ENCODE measurements around the gene OR52N2.

Gene OR52N2

DNA sequence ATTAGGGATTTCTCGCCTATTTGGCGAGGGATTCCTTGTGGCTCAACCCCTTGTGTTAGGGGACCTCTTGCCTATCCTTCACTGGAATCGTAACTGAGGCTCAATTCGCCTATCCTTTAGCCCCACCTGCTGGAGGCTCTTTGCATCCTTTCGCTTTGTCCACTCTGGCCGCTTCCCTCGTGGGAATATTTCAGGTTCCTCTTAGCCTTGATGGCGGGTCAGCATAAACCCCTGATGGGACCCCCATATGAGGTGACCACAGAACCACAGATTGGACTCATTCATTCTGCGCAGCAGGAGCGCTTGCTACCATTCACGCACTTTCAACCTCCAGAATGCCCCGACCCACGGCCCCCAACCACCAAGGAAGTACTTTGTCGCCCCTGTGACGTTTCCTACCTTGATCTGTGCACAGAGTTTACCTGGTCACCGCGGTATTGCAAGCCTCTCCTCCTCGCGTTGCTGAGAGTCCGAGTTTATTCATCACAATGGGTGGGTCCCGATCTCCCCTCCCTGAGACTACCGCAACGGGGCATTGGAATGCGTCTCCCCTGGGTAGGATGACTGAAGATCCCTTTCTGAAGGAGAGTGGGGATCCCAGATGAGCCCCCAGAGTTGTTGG, at the start of gene OR52N2:
TSS of gene OR52N2 (plus strand) at position 425 of the 622 bp plus-strand sequence. CDS start 11,412 bp downstream, outside the sequence.
- peak; percentile 46 for FAIRE-seq

DNA sequence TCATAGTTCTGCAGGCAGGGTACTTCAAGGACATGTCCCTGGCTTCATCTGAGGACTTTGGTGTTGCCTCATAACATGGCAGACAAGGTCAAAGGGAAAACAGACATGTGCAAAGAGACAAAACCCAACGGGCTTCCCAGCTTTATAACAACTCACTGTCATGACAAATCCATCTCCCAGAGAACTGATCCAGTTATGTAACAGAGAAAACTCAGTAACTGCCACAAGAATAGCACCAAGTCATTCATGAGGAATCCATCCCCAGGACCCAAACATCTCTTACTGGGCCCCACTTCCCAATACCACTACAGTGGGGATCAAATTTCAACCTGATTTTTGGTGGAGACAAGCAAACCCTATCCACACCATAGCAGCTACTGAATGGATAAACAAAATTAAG, 41.7 kb upstream of the OR52N2 start:
- no peak for FAIRE-seq

DNA sequence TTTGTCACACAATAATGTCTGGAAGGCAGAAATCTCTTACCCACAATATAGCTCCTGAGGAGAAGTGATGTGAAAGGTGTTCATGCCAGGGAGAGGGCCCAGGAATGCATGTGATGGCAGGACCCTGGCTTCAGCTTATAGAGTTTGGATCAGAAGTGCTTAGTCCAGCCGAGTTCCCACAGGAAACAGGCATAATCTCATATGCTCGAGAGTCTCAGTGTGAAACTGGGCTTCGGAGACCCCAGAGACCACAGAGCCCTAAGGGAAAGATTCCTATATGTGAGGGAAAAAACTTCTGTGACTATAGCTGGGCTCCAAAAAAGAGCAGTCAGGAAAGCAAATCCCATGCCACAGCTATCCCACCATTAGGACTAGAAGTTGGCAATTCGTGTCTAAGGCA, 25.5 kb upstream of the OR52N2 start, which contains the start of gene OR52N5:
TSS of gene OR52N5 (minus strand) at position 101 of the 400 bp plus-strand sequence. CDS start 4,721 bp downstream, outside the sequence.
- no peak for FAIRE-seq

DNA sequence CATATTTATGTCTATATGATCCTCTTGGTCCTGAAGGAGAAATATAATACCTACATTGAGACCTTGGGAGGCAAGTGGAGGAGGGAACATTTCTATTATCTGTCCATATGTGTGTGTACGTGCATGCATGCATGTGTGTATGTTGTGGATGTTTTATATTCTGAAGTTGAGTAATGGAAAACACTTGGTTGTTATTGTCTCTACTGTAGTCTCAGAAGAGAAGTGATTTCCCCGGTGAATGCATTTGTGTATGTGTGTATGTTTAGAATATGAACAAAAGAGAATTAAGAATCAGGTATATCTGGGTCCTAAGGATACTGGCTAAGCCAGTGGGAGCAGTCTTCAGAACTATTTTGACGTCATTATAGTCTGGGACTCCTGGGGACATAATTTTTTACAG, 17.6 kb upstream of the OR52N2 start, which contains the start of gene OR52N1:
TSS of gene OR52N1 (minus strand) at position 101 of the 400 bp plus-strand sequence. CDS start 2,449 bp downstream, outside the sequence.
- no peak for FAIRE-seq

DNA sequence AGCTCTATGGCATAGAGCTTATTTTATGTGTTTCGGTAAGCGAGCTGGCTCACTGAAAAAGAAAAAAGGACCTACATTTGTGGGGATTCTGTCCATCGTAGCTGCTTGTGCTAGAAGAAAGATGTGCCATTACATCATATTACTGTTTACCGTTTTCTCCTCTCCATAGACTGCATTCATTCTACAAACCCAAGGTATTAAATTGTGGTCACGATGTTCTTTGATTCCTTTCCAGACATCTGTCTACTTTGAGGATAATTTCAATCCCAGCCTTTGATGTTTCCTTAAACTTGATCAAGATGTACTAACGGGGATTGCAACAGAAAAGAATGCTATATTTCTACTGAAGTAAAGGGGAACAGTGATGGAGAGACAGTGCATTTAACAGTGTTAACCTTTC, 12.2 kb upstream of the OR52N2 start:
- FAIRE-seq, result no peak

DNA sequence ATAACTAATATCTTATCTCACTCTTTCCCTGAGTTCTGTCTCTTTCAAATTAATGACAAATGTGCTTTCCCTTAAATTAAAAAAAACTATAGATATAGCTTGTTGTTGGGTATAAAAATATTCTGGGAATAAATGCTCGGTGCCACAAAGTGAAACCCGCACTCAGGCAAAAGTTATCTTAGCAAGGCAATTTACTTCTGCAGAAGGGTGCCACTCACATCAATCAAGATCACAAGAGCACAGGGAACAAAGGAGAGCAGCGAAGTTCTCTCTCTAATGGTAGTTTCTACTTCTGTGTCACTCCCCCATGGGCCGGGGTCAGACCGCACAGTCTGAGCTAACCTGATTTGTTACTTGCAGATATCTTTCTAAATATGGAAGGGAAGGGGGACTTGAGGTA, 4.7 kb upstream of the OR52N2 start:
- no peak for FAIRE-seq

DNA sequence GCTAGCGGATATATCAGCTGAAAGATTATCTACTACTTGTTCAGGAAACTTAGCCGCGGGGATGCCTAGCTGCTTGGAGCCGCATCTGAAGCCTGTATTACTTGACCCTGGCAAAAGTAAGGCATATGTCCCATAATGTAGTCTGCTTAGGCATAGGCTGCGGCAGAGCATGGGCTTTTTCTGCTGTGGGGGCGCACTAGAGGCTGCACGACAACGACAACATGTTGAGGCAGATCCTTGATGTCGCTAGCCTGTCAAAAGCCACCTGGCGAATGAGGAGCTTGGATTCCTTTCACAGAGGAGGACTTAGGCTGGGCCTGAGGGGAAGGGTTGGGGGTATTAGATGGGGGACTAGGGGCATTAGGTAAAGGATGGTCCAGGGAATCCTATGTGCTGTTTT, 1.1 kb upstream of the OR52N2 start:
- no peak for FAIRE-seq

DNA sequence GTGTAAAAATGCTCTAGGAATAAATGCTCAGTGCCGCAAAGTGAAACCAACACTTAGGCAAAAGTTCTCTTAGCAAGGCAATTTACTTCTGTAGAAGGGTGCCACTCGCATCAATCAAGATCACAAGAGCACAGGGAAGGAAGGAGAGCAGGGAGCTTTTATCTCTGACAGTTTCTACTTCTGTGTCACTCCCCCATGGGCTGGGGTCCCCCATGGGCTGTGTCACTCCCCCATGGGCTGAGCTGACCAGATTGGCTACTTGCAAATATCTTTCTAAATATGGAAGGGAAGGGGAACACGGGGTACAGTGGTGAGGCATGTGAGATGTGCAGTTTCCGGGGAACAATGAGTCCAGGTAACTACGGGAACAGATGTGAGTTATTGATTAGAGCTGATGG, 397 bp downstream of the OR52N2 start:
- no peak for FAIRE-seq

DNA sequence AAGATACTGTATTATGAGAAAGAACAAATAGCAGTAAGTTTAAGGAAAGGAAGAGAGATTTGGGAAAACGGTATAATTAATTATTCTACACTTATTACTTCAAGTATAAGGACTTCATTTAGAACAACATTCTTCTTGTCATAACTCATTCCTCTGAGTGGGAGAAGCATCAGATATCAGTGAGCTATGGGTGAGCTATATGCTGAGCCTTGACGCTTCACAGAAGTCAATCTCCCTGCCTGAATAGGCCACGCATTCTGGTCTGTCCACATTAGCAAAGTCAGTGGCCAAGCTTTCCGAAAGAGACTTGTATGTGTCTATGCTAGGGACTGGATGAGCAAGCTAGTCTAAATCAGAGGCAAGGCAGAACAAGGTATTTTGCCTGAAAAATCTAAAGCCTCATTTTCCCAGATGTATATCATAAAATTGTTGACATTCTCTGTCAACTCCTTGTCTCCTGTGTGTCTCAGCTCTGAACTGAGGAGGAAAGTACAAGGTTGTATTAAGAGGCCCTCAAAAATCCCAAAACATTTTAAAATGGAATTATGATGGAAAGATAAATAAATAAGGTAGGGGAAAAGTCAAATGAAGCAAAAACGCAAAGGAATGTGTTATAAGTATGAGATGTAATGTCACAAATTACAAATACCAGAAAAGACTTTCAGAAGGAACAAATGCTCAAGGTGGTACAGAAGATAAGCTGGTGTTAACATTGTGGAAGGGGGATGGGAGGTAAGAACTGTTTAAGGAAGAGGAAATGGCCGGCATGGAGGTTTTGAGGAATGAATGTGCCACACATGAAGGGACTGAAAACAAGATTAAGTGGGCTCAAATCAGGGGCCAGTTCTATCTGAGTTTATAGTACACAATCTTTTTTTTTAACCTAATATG, 1.4 kb downstream of the OR52N2 start:
- no peak for FAIRE-seq

DNA sequence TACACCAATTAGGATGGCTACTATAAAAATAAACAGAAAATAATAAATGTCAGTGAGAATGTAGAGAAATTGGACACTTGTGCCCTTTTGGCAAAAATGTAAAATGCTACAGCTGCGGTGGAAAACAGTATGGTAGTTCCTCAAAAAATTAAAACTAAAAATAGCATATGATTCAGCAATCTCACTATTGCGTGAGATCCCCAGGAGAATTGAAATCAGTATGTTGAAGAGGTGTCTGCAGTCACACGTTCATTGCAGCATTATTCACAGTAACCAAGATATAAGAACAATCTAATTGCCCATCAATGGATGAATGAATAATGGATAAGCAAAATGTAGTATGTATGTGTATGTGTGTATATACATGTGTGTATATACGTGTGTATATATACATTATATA, 6.8 kb downstream of the OR52N2 start:
- FAIRE-seq, result no peak

DNA sequence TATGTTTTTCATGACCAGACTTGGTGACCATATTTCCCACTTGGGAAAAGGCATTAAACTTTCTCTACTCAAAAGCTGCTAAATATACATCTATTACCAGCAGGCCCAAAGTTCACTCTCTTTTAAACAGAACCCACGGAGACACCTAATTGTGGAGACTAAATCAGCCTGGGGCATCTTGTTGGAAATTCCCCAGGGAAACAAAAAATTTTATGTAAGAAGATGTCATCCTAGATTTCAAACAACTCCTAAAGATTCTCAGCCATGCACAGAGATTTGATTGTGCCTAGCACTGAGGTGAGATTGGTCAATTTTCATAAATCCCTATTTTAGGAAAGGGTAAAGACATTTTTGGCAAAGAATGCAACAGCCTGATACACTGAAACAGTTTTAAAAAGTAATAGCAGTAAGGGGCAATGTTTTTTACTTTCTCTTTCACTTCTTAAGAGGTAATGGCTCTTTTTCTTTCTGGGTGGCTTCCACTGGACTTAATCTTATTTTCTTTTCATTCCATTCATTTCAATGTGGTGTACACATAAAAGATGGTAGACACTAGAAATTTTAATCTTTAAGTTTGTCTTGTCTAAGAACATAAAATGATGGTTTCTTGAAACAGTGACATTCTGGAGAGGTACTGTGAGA, 9.6 kb downstream of the OR52N2 start:
- FAIRE-seq, result peak; percentile 14

DNA sequence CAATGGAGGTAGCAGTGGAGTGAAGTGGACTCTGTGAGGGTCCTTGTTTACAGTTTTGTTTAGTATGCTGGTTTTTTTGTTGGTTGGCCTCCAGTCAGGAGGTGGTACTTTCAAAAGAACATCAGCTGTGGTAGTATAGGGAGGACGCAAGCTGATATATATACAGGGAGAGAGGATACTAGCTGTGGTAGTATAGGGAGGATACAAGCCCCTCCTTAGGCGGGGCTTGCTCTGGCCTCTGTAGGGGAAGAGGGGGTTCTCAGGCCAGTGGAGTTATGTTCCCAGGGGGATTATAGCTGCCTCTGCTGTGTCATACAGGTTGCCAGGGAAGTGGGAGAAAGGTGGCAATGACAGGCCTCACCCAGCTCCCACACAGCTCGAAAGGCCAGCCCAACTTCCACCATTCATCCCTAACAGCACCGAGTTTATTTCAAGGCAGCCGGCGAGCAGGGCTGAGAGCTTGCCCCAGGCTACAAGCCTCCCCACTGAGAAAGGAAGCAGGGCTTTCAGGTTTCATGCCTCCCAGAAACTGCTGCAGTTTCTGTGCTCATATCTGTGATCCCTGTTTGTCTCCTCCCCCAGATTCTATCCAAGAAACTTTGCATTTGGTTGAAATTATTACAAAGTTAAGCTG, 22.6 kb downstream of the OR52N2 start:
- no peak for FAIRE-seq

DNA sequence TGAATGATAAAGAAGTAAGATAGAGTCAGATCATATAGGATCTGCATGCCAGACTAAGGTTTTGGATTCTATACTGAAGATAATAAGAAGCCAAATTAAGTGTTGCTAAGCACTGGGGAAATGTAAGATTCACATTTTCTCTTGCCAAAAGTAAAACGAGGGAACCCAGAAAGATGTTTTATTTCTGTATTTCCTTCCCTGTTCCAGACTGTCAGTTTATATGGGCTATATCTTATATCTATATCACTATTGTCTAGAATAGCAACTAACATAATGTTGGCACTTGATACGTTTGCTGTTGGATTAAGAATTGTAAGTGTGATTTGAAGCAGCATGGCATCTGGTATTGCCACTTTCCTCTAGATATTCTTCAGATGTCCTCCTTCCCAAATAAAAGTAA, 24.7 kb downstream of the OR52N2 start:
- FAIRE-seq, result no peak

DNA sequence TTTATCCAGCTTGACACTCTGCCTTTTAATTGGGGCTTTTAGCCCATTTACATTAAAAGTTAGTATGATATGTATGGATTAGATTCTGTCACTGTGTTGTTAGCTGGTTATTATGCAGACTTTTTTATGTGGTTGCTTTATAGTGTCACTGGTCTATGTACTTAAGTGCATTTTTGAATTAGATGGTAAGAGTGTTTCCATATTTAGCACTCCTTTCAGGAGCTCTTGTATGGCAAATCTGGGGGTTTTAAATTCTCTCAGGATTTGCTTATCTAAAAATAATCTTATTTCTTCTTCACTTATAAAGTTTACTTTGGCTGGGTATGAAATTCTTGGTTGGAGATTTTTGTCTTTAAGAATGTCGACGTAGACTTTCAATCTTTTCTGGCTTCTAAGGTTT, 29.0 kb downstream of the OR52N2 start:
- no peak for FAIRE-seq

DNA sequence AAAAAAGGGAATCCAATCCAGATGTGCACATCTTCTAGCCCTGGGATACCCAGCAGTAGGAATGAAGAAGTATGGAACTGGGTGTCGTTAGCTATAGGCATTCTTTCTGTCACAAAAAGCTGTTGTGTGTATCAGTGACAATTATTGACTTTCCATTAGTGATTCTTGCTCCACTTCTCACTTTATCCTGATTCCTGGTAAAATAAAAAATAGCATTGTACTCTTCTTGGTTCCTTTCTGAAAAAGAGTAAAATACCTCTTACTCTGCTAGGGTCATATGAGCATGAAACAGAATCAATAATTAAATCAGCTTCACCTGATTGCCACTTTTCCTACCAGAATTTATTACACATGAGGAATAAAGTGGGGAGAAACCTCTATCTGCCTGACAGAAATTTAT, 33.1 kb downstream of the OR52N2 start, which contains the start of gene OR52E6:
TSS of gene OR52E6 (minus strand) at position 101 of the 400 bp plus-strand sequence. CDS start at position 101, 0 bp downstream.
- no peak for FAIRE-seq

DNA sequence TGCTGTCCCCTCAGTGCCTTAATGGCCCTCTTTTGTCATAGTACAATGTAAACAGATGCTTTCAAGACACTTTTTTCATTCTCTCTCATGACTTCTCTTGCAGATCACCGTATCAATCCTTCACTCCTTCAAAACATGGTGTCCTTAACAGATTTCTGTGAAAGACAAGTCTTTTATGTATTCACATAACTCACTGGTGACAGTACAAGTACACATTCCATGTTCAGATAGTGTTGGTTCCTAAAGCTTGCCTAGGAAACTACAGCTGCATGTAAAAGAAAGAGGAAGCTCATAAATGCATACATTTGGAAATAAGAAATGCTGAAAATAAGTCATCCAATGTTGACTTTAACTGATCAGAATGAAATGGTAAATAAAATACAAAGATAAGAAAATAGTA, 38.0 kb downstream of the OR52N2 start:
- FAIRE-seq, result no peak

DNA sequence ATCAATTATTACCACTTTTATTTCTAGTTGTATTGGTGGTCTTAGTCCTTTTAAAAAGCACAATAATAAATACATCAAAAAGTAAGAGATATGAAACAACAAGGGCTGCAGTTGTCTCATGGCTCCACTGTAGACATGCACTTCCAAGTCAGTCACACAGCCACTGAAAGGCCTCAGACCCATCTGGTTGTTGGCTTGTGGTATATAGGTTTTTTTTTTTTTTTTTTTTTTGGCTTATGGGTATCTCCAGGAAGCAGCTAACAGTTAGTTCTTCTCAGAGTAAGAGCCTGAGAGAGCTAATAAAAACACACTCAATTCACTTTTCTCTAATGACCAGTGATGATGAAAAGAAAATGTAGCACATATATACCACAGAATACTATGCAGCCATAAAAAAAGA, 39.0 kb downstream of the OR52N2 start:
- no peak for FAIRE-seq

DNA sequence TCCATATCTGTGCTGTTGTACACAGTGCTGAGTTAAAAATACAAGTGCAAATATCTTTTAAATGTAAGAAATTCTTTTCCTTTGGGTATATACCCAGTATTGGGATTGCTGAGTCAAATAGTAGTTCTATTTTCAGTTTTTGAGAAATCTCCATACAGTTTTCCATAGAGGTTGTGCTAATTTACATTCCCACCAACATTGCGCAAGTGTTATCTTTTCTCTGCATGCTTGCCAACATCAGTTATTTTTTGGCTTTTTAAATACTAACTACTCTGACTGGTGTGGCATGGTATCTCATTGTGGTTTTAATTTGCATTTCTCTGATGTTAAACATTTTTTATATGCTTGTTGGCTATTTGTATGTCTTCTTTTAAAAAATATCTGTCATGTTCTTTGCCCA, 42.3 kb downstream of the OR52N2 start:
- no peak for FAIRE-seq

DNA sequence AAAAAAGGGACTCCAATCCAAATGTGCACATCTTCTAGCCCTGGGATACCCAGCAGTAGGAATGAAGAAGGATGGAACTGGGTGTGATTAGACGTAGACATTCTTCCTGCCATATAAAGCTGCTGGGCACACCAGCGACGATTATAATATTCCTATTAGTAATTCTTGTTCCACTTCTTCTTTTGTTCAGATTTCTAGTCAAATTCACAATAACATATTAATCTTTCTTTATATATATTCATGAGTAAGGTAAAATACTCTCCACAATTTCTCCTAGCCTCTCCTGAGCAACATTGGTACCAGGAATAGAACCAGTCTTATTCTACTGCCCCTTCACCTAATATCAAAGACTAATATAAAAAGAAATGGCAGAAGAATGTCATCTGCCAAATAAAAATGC, 48.9 kb downstream of the OR52N2 start, which contains the start of gene OR52E8:
TSS of gene OR52E8 (minus strand) at position 101 of the 400 bp plus-strand sequence. CDS start at position 101, 0 bp downstream.
- FAIRE-seq, result no peak

DNA sequence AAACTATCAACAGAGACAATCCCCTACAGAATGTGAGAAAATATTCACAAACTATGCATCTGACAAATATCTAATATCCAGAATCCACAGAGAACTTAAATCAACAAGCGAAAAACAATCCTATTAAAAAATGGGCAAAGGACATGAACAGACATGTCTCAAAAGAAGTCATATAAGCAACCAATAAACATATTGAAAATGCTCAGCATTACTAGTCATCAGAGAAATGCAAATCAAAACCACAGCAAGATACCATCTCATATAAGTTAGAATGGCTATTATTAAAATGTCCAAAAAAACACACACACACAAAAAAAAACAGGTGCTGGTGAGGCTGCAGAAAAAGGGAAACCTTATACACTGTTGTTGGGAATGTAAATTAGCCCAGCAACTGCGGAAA, 57.1 kb downstream of the OR52N2 start:
- FAIRE-seq, result no peak
